Skeletal muscle satellite cell (primary cell): ENCODE results near the gene SCG5.

Experiments used
- H3K27me3 ChIP-seq: 2 replicates; pipeline ENCODE4 v1.7.0; 2013; ENCODE audit warnings: low read length; ENCODE audit not compliant: control insufficient read depth, insufficient read depth
- H3K36me3 ChIP-seq: 2 replicates; pipeline ENCODE4 v1.7.0; 2013; ENCODE audit warnings: mild to moderate bottlenecking, control low read depth, low read length; ENCODE audit not compliant: insufficient read depth
- H3K4me1 ChIP-seq: 2 replicates; pipeline ENCODE4 v1.7.0; 2013; ENCODE audit warnings: low read length; ENCODE audit not compliant: control insufficient read depth, insufficient read depth
- H3K4me2 ChIP-seq: 2 replicates; pipeline ENCODE4 v1.7.0; 2013; ENCODE audit warnings: mild to moderate bottlenecking, low read length
- H3K4me3 ChIP-seq: 2 replicates; pipeline ENCODE4 v1.7.0; 2013; ENCODE audit warnings: low read length
- H3K9ac ChIP-seq: 2 replicates; pipeline ENCODE4 v1.7.0; 2013; ENCODE audit warnings: mild to moderate bottlenecking, low read depth, low read length, moderate library complexity
- H3K9me3 ChIP-seq: replicated peaks from 2 replicates; pipeline ENCODE4 v1.7.0; 2013; ENCODE audit warnings: mild to moderate bottlenecking, control low read depth, low read length

SCG5 gene

GRCh38 chr15:32717426-32718226 lies 76.1 kb downstream of the SCG5 start, which contains the start of gene GREM1:
TSS of gene GREM1 (plus strand) at chr15:32718004. CDS start at chr15:32730691, 12,687 bp downstream.
- Histone ChIP-seq H3K9ac (peak within 1 kb of the TSS; percentile 97), H3K4me2 (peak within 1 kb of the TSS; percentile 93), H3K27me3 (no peaks in the 10 kb centered on the region), H3K9me3 (no peaks in the 10 kb centered on the region), H3K4me1 (peaks cover 44% of the 10 kb centered on the region), H3K36me3 (peaks cover 20% of the 10 kb centered on the region), H3K4me3 (peak within 1 kb of the TSS; percentile 88)

- H3K4me3 ChIP-seq = peak overlapping the region; percentile 88
- peak overlapping the region; percentile 93 for H3K4me2 ChIP-seq
- H3K9ac ChIP-seq = peak overlapping the region; percentile 97
- H3K9me3 ChIP-seq = no peaks in the 10 kb centered on the region
- H3K27me3 ChIP-seq = no peaks in the 10 kb centered on the region
- peaks cover 27% of the 10 kb centered on the region for H3K36me3 ChIP-seq
- peaks cover 47% of the 10 kb centered on the region for H3K4me1 ChIP-seq
These were observed 76.8 kb downstream of the SCG5 start for GRCh38 chr15:32718227-32718820.

GRCh38 chr15:32718821-32719716 lies 77.6 kb downstream of the SCG5 start:
- H3K9ac ChIP-seq = peak overlapping the region; percentile 97
- peak overlapping the region; percentile 93 for H3K4me2 ChIP-seq
- no peaks in the 10 kb centered on the region for H3K27me3 ChIP-seq
- H3K36me3 ChIP-seq = peaks cover 32% of the 10 kb centered on the region
- H3K4me3 ChIP-seq = peak overlapping the region; percentile 88
- H3K4me1 ChIP-seq = peaks cover 49% of the 10 kb centered on the region
- no peaks in the 10 kb centered on the region for H3K9me3 ChIP-seq

GRCh38 chr15:32721596-32721995 lies 80.1 kb downstream of the SCG5 start:
- H3K4me2 ChIP-seq = peak overlapping the region; percentile 93
- no peaks in the 10 kb centered on the region for H3K27me3 ChIP-seq

GRCh38 chr15:32722136-32722535 lies 80.6 kb downstream of the SCG5 start:
- H3K4me2 ChIP-seq = peak overlapping the region; percentile 93
- no peaks in the 10 kb centered on the region for H3K9me3 ChIP-seq
- no peaks in the 10 kb centered on the region for H3K27me3 ChIP-seq
- H3K36me3 ChIP-seq = peaks cover 35% of the 10 kb centered on the region
- peaks cover 27% of the 10 kb centered on the region for H3K4me1 ChIP-seq
- H3K9ac ChIP-seq = peak overlapping the region; percentile 97
- H3K4me3 ChIP-seq = peak overlapping the region; percentile 37

More at GRCh38 chr15:32721596-32721995, 80.1 kb downstream of the SCG5 start:
- H3K9ac ChIP-seq = peak overlapping the region; percentile 97
- H3K9me3 ChIP-seq = no peaks in the 10 kb centered on the region
- H3K36me3 ChIP-seq = peaks cover 35% of the 10 kb centered on the region
- H3K4me1 ChIP-seq = peaks cover 32% of the 10 kb centered on the region
- H3K4me3 ChIP-seq = peak overlapping the region; percentile 88

GRCh38 chr15:32723171-32723948 lies 81.8 kb downstream of the SCG5 start:
- peaks cover 38% of the 10 kb centered on the region for H3K36me3 ChIP-seq

GRCh38 chr15:32729700-32730395 lies 88.3 kb downstream of the SCG5 start:
- Histone ChIP-seq H3K4me1 (peaks cover 50% of the 10 kb centered on the region), H3K9ac (no peak overlapping the region), H3K4me2 (no peak overlapping the region), H3K36me3 (peaks cover 61% of the 10 kb centered on the region), H3K9me3 (no peaks in the 10 kb centered on the region), H3K4me3 (no peak overlapping the region), H3K27me3 (no peaks in the 10 kb centered on the region)

More at GRCh38 chr15:32723171-32723948, 81.8 kb downstream of the SCG5 start:
- Histone ChIP-seq H3K9ac (peak overlapping the region; percentile 6), H3K4me3 (no peak overlapping the region), H3K9me3 (no peaks in the 10 kb centered on the region), H3K4me2 (peak overlapping the region; percentile 93), H3K4me1 (peaks cover 27% of the 10 kb centered on the region), H3K27me3 (no peaks in the 10 kb centered on the region)

- Histone ChIP-seq H3K36me3 (peaks cover 72% of the 10 kb centered on the region), H3K4me2 (no peak overlapping the region), H3K9ac (no peak overlapping the region), H3K4me1 (peaks cover 50% of the 10 kb centered on the region), H3K9me3 (no peaks in the 10 kb centered on the region), H3K4me3 (no peak overlapping the region), H3K27me3 (no peaks in the 10 kb centered on the region)
These were observed 89.5 kb downstream of the SCG5 start for GRCh38 chr15:32730677-32731654.

- Histone ChIP-seq H3K4me1 (peaks cover 50% of the 10 kb centered on the region), H3K4me2 (peak overlapping the region; percentile 37), H3K36me3 (peaks cover 80% of the 10 kb centered on the region), H3K9me3 (no peaks in the 10 kb centered on the region), H3K27me3 (no peaks in the 10 kb centered on the region), H3K4me3 (peak overlapping the region; percentile 5), H3K9ac (peak overlapping the region; percentile 38)
These were observed 91.2 kb downstream of the SCG5 start for GRCh38 chr15:32732574-32733157.
